Fibroblast of skin of abdomen (primary cell): ENCODE measurements around the gene MESP1.

ENCODE experiments used
- DNase-seq: peaks from one replicate; pipeline ENCODE4 v3.0.0-alpha.2; 2013

The MESP1 gene

DNA sequence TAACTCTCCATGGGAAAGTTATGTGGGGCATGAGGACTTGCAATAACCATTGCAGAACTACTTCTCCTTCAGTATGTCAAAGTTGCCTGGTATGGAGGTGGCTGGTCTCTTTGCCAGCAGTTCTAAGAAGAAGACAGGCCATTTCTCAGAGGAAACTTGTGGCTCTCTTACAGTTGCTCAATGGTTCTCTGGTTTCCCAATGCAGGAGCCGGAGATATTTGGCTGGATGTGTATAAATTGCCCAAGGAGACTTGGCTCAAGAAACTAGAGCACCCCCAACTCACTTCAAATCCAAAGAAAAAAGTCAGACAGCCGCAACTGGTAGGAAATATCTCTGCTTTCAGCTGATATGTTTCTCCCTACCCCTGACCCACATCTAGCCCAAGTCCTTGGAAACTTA, 36.3 kb downstream of the MESP1 start:
- no peak for DNase-seq

DNA sequence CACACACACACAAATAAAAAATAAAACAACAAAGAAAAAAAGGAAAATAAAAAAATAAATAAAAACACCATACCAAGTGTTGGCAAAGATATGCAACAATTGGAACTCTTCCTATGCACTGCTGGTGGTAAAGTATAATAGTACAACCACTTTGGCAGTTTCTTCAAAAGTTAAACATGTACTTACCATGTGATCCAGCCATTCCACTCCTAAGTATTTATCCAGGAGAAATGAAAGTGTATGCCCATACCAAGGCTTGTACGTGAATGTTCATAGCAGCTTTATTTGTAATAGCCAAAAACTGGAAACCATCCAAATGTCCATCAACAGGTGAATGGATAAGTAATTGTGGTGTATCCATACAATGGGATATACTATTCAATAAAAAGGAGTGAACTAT, 43.5 kb downstream of the MESP1 start:
- no peak for DNase-seq

DNA sequence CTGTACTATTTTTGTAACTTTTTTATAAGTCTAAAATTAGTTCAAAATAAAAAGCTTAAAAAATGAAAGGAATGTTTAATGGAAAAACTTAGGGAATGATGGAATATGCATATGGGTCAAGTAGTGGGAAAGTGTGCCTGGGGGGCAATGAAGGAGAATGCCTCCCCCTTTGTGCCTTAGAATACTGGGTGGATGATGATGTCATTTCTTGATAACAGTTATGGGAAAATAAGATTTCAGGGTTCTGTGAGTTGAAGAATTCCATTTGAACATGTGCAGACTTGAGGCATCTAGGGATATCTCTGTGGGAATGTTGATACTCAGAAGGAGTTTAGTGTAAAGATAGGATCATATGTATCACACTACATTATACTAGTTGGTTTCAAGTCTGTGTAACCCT, 46.6 kb downstream of the MESP1 start:
- DNase-seq: no peak
